Heart right ventricle (tissue), 16 donors: Measurements from ENCODE around the gene BIVM. TPM values are rescaled to one million over a fixed set of nuclear protein-coding genes. Genes with fewer than 3 reads are reported as not detected.

Experiments used
- ATAC-seq, 8 donors: fragments of 200-7000 bp; cut with Tn5 transposase; one replicate each; pipeline ENCODE4 v1.9.1; 2020; ENCODE audit warnings: mild to moderate bottlenecking in 8 of 8, moderate library complexity in 8 of 8, moderate number of reproducible peaks in 1 of 8
- DNase-seq, 2 donors: peaks; one replicate each; pipeline ENCODE4 v3.0.0-alpha.2; 2020
- H3K27ac ChIP-seq, 10 donors: fragments of 200-600 bp; sonication (generic) in 2 of 10; one replicate each; pipeline versions ENCODE4 v1.5.0 to v1.8.0; 2020 to 2022; ENCODE audit warnings: mild to moderate bottlenecking in 3 of 10
- H3K27me3 ChIP-seq, 7 donors: fragments of 200-600 bp; one replicate each; pipeline ENCODE4 v1.8.0; 2021 to 2022; ENCODE audit warnings: mild to moderate bottlenecking in 2 of 7
- H3K36me3 ChIP-seq, 9 donors: fragments of 200-600 bp; sonication (generic) in 1 of 9; one replicate each; pipeline versions ENCODE4 v1.5.0 to v1.8.0; 2020 to 2022; ENCODE audit warnings: mild to moderate bottlenecking in 2 of 9
- H3K4me1 ChIP-seq, 9 donors: fragments of 200-600 bp; sonication (generic) in 1 of 9; one replicate each; pipeline versions ENCODE4 v1.5.0 to v1.8.0; 2020 to 2022; ENCODE audit warnings: mild to moderate bottlenecking in 4 of 9
- H3K4me3 ChIP-seq, 10 donors: fragments of 200-600 bp; sonication (generic) in 2 of 10; one replicate each; pipeline versions ENCODE4 v1.5.0 to v1.8.0; 2020 to 2022; ENCODE audit warnings: mild to moderate bottlenecking in 7 of 10, moderate library complexity in 2 of 10
- H3K9me3 ChIP-seq, 11 donors: fragments of 200-600 bp in 10 of 11; sonication (generic) in 2 of 11; one replicate each; pipeline versions ENCODE4 v1.5.0 to v1.8.0; 2013 to 2022; ENCODE audit warnings: mild to moderate bottlenecking in 2 of 11, control low read depth in 1 of 11, moderate library complexity in 1 of 11
- CTCF ChIP-seq, 9 donors: fragments of 200-600 bp; sonication (generic) in 2 of 9; IDR thresholded peaks; one replicate each; pipeline versions ENCODE4 v1.5.0 to v1.8.0; 2021 to 2022; ENCODE audit warnings: antibody characterized with exemption in 9 of 9, mild to moderate bottlenecking in 5 of 9, moderate library complexity in 1 of 9
- WGBS, 2 donors: extraction: QIAGEN DNeasy Blood & Tissue Kit; methylation state at CpG; one replicate each; pipeline ENCODE4 v1.1.7; 2013; ENCODE audit warnings: inconsistent platforms in 1 of 2; 5-methylcytosine and 5-hydroxymethylcytosine counted together
- intact Hi-C, 10 donors: fragments of 100-400 bp; cut with DNase I; formaldehyde crosslinking; loops; one replicate each; pipeline versions ENCODE4 v1.11.1 to v1.14.2; 2022
- polyA plus RNA-seq, 2 donors: library from polyadenylated mRNA; stranded (reverse); fragments of 200-250 nt; gene quantifications; one replicate each; pipeline ENCODE4 v1.2.3, GENCODE V29; 2013
- total RNA-seq, 10 donors: library from RNA; stranded (reverse); fragmentation: NEBNext Ultra II Directional in 3 of 10; extraction: Animal tissue kit (Norgen Biotek cat#: 25700) in 3 of 10; gene quantifications; one replicate each; pipeline versions ENCODE4 v1.2.1 to v1.2.4, GENCODE V29; 2021 to 2023
- donor health status: Arrhythmogenic right ventricular cardiomyopathy.
- donor health status: ischemic (EF 13 %, LVEDD 7.1; RV severe dilation, severe dysfunction).
- donor health status: healthy with polysubstance abuse.
- donor health status: DM: no; HTN: yes; CAD: no.
- donor health status: DM: no; HTN: no; CAD: no.
- donor health status: ischemic (EF 25% LVEDD 6.9; RV normal size, moderate dysfunction).
- donor health status: ischemic (EF 25% LVEDD 5.7; RV mildly dilated, moderate dysfunction).
- donor health status: healthy.
- donor health status: DM: yes; HTN: yes; CAD: no.
- donor health status: Ischemic cardiomyopathy.
- donor health status: ischemic (EF 35%, LVEDD 5.7; RV mildly dilated, moderate dysfunction).
- donor health status: nonischemic (EF 11% LVEDD 7.7; RV severe dilation, severe dysfunction).
- donor health status: DM: yes; HTN: yes; CAD: no.
- donor health status: PGD.
- donor health status: ischemic (EF 29% LVEDD 5.4; RV normal size, mild dysfunction).
- donor health status: nonischemic (EF 23%, LVEDD 6.1; RV moderate dilation, normal function).

The BIVM gene
- total and polyA plus RNA-seq, 12 donors, result 6.7 to 37.3 (median 28.3) TPM

- TF ChIP-seq CTCF (IDR thresholded peaks at IDR 0.05), result no peak
- intact Hi-C loops, result no loop called here
- Histone ChIP-seq H3K27ac (no peak overlapping the region), H3K36me3 (peaks cover 0 to 68% (median 29%) of the 10 kb centered on the region in 9 donors), H3K9me3 (no peaks in the 10 kb centered on the region), H3K4me3 (no peak overlapping the region), H3K27me3 (no peaks in the 10 kb centered on the region), H3K4me1 (peaks cover 0 to 43% (median 14%) of the 10 kb centered on the region in 9 donors)
- DNase-seq, result no peak
- WGBS, 2 donors, result 84 to 87% methylated on average over 4 of the region's 4 CpGs
- ATAC-seq, result no peak
Measured at GRCh38 chr13:102875256-102875655, 76.3 kb downstream of the BIVM start.

DNA sequence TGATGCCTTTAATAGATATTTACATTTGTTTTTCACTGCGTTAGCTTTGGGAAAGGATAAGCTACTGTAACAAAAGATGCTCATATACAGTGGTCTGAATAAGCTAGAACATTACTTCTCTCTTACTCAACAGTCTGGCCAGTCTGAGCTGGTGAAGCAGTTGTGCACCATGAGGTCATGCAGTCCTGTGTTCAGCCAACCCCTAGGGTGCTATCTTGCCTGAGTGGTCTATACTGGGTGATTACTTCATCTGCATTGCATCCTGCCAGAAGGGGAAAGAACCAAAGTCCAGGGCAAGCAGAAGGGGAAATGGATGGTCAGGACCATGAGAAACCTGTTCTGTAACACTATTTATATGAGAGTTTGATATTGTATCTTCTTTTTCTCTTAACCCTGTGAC is 78.4 kb downstream of the BIVM start:
- ATAC-seq (peak; percentile 84 to 95 (median 88)), DNase-seq (peak in 1 of 2 donors; percentile 62)
- Histone ChIP-seq H3K36me3 (peaks cover 0 to 54% (median 28%) of the 10 kb centered on the region in 9 donors), H3K27ac (peak overlapping the region in 4 of 10 donors; percentile 73 to 85 (median 80)), H3K4me1 (peaks cover 0 to 26% (median 7%) of the 10 kb centered on the region in 9 donors), H3K4me3 (no peak overlapping the region), H3K9me3 (no peaks in the 10 kb centered on the region), H3K27me3 (no peaks in the 10 kb centered on the region)
- TF ChIP-seq CTCF (IDR thresholded peaks at IDR 0.05), result no peak
- 81 to 94% methylated on average over 1 of the region's 1 CpG for WGBS, 2 donors
- intact Hi-C loops, result no loop called here

DNA sequence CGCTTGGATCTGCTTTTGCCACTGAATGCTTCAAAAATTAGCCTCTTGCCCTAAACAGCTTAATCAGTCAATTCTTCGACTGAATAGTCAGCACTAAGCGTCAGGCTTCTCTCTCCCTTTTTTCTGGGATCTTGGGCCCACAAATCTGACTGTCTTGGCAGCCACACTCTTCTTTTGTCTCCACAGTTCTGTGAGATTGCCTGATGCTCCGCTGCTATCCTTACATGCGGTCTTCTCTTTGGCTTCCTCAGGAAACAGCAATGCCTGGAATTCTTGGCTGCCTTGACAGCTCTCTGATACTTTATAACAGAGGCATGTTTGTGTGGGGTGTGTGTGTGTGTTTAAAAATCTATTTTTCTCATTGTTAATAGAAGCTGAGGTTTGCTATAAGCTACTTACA is 79.6 kb downstream of the BIVM start:
- Histone ChIP-seq H3K4me3 (no peak overlapping the region), H3K27ac (peak overlapping the region in 4 of 10 donors; percentile 73 to 85 (median 80)), H3K27me3 (no peaks in the 10 kb centered on the region), H3K36me3 (peaks cover 0 to 42% (median 16%) of the 10 kb centered on the region in 9 donors), H3K4me1 (peaks cover 0 to 26% (median 7%) of the 10 kb centered on the region in 9 donors), H3K9me3 (no peaks in the 10 kb centered on the region)
- DNase-seq (no peak), ATAC-seq (peak in 2 of 8 donors; percentile 27 to 35)
- intact Hi-C loops, result no loop called here
- WGBS, 2 donors, result 35 to 41% methylated on average over 5 of the region's 5 CpGs
- TF ChIP-seq CTCF (IDR thresholded peaks at IDR 0.05), result no peak

- peak in 1 of 2 donors; percentile 22 for DNase-seq
- Histone ChIP-seq H3K36me3 (peaks cover 0 to 28% (median 13%) of the 10 kb centered on the region in 9 donors), H3K27ac (peak overlapping the region in 9 of 10 donors; percentile 3 to 85 (median 73)), H3K4me3 (peak overlapping the region in 7 of 10 donors; percentile 8 to 36 (median 26)), H3K4me1 (peaks cover 0 to 26% (median 7%) of the 10 kb centered on the region in 9 donors), H3K27me3 (no peaks in the 10 kb centered on the region), H3K9me3 (no peaks in the 10 kb centered on the region)
- 41 to 53% methylated on average over 13 of the region's 13 CpGs for WGBS, 2 donors
- no peak for TF ChIP-seq CTCF (IDR thresholded peaks at IDR 0.05)
- intact Hi-C loops, result no loop called here
- peak; percentile 32 to 96 (median 64) for ATAC-seq
Measured at GRCh38 chr13:102879793-102880499, 81.0 kb downstream of the BIVM start.
